Endothelial cell of umbilical vein (primary cell): ENCODE results near the gene AKAP6.

Source experiments
- CTCF ChIP-seq, 2 donors: IDR thresholded peaks; 1 replicate in 1 of 2; 2 replicates in 1 of 2; pipeline ENCODE4 v1.5.1; 2011; ENCODE audit warnings: low read length in 2 of 2, mild to moderate bottlenecking in 2 of 2, moderate library complexity in 2 of 2, control low read depth in 1 of 2, inconsistent platforms in 1 of 2, low read depth in 1 of 2; ENCODE audit not compliant: insufficient read depth in 1 of 2; ENCODE audit errors: extremely low read depth in 1 of 2
- EZH2 ChIP-seq: IDR thresholded peaks from 2 replicates; pipeline ENCODE4 v1.6.1; 2012; ENCODE audit warnings: borderline replicate concordance, low read depth, mild to moderate bottlenecking, moderate library complexity, low read length, inconsistent platforms; ENCODE audit not compliant: severe bottlenecking
- FOS ChIP-seq: IDR thresholded peaks from 2 replicates; pipeline ENCODE4 v1.6.1; 2011; ENCODE audit warnings: mild to moderate bottlenecking, low read length, moderate library complexity, borderline replicate concordance; ENCODE audit not compliant: insufficient read depth
- GATA2 ChIP-seq: IDR thresholded peaks from 2 replicates; pipeline ENCODE4 v1.7.0; 2011; ENCODE audit warnings: low read depth, mild to moderate bottlenecking, moderate library complexity, mixed read lengths, low read length; ENCODE audit not compliant: insufficient read length, insufficient read depth
- JUN ChIP-seq: IDR thresholded peaks from 2 replicates; pipeline ENCODE4 v1.6.1; 2011; ENCODE audit warnings: borderline replicate concordance, low read depth; ENCODE audit not compliant: insufficient read length, insufficient read depth
- MYC ChIP-seq: IDR thresholded peaks from one replicate; pipeline ENCODE4 v1.6.1; 2011; ENCODE audit warnings: mild to moderate bottlenecking, low read depth, low read length
- POLR2A ChIP-seq: IDR thresholded peaks from 2 replicates; pipeline ENCODE4 v1.6.1; 2012; ENCODE audit warnings: low read depth, mild to moderate bottlenecking, control low read depth, low read length
- POLR2AphosphoS5 ChIP-seq: IDR thresholded peaks from 2 replicates; pipeline ENCODE4 v1.6.1; 2012; ENCODE audit warnings: low read depth, mild to moderate bottlenecking, control low read depth, low read length, moderate library complexity; ENCODE audit not compliant: insufficient read depth

GRCh38 chr14:32426028-32426427 lies 96.9 kb downstream of the AKAP6 start:
- TF ChIP-seq CTCF (IDR thresholded peaks at IDR 0.05; ENCODE audit: extremely low read depth in 1 of 2, insufficient read depth in 1 of 2, low read depth in 1 of 2, low read length in 2 of 2) (no peak), POLR2AphosphoS5 (no peak), EZH2 (no peak), MYC (no peak), POLR2A (no peak), GATA2 (no peak), FOS (no peak), JUN (no peak)
